T follicular helper cell (primary cell): ENCODE data around the gene ANKRD27.
"Not testable (repeated sequence)": the region's sequence is repeated elsewhere in the genome, so short reads cannot be mapped to it uniquely, and the experiment has no call there.

ENCODE experiments used
- DNase-seq: peaks from one replicate; pipeline ENCODE4 v3.0.0-alpha.2; 2020; ENCODE audit warnings: low read depth

The ANKRD27 gene

DNA sequence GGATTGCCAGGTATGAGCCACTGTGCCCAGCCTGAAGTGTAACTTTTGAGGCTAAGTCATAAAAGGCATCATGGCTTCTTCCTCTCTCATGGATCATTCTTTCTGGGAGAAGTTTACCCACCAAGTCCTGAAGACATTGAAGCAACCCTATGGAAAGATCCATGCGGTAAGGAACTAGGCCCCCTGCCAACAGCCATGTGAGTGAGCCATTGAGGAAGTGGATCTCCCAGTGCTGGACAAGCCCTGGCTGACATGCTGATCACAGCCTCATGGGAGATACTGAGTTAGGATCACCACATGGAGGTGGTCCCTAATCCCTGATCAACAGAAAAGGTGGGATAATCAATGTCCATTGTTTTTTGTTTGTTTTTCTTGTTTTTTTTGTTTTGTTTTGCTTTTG, 13.3 kb upstream of the ANKRD27 start:
- no peak for DNase-seq

DNA sequence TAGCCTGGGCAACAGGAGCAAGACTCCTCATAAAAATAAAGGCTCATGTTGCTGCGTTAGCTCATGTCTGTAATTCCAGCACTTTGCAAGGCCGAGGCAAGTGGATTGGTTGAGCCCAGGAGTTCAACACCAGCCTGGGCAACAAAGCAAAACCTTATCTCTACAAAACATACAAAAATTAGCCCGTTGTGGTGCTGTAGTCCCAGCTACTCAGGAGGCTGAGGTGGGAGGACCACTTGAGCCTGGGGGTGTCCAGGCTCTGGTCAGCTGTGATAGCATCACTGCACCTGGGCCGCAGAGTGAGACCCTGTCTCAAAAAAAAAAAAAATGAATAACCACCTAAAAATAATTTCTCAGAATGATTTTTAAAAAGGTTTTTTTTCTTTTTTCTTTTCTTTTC, 12.7 kb upstream of the ANKRD27 start:
- DNase-seq = no peak

DNA sequence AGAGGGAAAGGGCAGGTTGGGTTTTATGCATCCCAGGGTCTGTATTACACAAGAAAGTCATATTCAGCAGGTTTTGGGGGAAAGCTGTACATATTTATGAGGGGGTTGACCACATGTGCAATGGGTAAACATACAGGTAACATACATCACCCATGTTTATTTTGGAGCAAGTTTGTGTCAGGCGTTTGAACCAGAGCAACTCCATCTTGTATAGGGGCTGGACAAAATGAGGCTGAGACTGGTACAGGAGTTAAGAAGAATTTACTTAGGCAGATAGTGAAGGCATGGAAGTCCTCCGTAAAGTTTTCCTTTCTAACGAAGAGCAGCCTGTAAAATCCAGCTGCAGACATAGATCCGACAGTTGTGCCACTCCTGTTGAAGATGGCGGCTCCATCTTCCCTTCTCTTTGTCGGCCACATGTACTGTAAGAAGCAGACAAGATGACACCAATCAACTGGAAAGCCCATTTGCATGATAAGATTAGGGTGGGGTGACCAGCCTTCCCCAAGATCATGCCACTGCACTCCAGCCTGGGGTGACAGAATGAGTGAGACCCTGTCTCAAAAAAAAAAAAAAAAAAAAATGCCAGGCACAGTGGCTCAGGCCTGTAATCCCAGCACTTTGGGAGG, 12.0 kb upstream of the ANKRD27 start:
- DNase-seq = no peak

DNA sequence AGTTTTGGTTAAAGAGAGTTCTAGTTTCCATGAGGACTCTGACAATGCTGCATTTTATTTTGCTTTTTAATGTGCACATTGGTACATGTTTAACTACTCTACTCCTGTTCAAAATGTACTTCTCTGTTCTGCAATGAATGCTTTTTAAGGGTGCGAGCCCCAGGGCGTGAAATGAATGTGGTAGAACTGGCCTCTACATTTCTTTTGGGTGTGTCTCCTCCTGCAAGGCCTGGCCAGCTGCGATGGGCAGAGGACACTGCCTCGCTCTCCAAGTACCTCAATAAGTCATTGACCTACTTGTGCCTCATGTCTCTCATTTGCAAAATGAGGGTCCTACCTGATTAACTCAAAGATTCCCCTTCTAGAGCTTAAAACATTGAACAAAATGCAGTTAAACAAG, 7.3 kb upstream of the ANKRD27 start:
- DNase-seq = no peak

DNA sequence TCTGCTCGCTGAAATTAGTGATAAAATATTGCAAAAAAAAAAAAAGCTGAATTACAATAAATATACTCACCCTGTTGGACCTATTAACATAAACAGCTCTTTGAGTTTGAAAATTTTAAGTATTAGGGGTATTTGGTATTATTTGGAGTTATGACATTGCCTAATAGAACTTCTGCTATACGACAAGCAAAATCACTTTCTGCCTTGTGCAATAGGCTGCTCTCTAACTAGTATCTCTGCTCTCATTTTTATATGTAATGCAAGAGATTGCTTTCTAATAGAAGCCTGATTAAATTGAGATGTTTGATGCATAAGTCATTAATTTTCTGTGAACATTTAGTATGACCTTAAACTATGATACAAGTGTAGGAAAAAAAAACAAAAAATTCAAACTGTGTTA, 6.0 kb upstream of the ANKRD27 start:
- DNase-seq = no peak

DNA sequence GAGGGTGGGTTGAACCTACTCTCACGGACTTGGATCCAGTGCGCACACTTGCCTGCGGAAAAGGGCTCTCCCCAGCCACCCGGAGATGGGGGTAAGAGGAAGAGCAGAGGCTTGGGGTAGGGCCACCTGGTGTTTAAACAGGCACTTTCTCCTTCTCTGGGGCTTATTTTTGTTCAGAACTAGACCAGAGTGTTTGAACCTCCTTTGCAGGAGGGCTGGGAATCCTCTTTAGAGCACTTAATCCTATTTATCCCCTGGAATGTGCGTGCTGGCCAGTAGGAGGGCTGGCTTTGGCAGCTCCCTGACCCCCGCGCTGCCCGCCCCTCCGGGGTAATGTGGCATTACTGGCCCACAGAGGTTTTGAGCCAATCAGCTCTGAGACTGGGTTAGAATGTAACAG, 2.7 kb upstream of the ANKRD27 start:
- DNase-seq = no peak

DNA sequence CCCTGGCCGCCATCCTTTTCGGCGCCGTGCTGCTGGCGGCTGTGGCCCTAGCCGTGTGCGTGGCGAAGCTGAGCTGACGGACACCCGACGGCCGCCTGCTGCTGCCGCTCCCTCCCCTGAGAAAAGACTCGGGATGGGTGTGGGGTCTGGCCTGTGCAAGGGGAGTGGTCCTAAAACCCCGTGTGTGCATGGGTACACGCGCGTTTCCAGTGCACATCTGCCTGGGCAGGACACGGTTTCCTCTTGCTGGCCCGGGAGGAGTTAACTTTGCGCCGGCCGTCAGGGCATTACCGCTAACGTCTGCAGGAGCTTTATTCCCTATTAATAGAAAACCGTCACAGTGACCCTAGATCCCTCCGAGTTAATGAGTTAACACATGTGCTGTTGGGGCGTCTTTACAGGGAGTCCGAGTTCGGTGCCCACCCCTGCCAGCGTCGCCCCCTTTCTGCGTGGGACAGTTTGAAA, 1.9 kb upstream of the ANKRD27 start:
- no peak for DNase-seq

DNA sequence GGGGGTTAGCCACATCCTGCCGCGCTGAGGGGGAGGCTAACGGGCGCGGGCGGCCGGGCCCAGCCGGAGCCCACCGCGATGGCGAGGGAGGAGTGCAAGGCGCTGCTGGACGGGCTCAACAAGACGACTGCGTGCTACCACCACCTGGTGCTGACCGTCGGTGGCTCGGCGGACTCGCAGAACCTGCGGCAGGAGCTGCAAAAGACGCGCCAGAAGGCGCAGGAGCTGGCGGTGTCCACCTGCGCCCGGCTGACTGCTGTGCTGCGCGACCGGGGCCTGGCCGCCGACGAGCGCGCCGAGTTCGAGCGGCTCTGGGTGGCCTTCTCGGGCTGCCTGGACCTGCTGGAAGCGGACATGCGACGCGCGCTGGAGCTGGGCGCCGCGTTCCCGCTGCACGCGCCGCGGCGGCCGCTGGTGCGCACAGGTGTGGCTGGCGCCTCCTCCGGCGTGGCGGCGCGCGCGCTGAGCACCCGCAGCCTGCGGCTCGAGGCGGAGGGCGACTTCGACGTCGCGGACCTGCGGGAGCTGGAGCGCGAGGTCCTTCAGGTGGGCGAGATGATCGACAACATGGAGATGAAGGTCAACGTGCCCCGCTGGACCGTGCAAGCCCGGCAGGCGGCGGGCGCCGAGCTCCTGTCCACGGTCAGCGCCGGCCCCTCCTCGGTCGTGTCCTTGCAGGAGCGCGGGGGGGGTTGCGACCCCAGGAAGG, 1.4 kb upstream of the ANKRD27 start:
- DNase-seq = no peak

DNA sequence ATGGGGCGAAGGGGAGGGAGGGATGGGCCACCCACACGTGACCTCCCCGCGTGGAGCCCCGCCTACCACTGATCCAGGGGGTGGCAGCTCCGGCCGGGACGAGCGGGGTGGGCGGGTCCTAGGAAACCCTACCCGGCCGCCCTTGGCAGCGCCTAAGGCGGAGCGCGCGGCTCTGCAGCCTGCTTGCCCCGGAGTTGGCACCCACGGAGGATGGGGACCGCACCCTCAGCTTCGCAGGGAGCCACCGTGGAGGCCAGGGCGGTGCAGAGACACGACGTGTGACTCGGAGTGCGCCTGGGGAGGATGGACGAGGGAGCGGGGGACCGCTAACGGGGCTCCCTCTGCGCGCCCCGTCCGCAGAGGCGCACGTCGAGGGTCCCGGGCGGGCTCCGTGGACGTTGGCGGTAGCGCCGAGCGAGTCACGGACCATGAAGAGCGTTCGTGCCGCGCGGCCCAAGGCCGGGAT, 773 bp upstream of the ANKRD27 start, which contains the start of gene RGS9BP:
TSS of gene RGS9BP (plus strand) at position 129 of the 466 bp plus-strand sequence. CDS start 416 bp downstream, outside the sequence.
- peak; percentile 58 for DNase-seq

DNA sequence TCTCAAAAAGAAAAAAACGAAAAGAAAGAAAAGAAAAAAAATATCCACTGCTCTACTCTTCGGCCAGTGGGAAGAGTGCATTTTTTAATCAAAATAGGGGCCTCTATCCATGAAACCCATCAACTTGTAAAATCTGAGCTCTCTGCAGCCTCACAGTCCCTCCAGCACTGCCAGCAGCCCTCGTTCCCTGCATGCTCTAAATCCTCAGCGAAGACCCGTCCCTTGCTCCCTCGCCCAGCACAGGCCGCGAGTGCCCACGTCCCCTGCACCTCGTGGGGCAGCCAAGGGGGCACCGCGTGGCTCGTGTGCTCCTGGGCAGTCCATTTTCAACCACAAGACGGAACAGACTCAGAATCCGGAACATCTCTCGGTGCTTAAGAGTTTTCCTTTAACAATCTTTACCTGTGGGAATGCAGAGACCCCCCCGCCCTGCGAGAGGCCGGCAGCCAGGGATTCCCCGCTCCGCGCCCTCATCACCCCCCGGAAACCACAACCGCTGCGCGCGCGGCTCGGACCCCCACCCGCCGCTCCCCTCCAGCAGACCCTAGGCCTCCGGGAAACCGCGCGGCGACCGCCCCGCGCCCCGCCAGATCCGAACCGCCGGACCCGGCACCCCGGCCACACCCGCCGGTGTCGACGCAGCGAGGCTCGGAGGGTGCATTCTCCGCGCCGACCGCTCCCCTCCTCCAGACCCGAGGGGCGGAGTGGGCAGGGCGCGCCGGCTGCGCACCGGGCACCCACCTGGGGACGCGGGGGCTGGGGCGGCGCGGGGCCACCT, 638 bp downstream of the ANKRD27 start:
- no peak for DNase-seq

DNA sequence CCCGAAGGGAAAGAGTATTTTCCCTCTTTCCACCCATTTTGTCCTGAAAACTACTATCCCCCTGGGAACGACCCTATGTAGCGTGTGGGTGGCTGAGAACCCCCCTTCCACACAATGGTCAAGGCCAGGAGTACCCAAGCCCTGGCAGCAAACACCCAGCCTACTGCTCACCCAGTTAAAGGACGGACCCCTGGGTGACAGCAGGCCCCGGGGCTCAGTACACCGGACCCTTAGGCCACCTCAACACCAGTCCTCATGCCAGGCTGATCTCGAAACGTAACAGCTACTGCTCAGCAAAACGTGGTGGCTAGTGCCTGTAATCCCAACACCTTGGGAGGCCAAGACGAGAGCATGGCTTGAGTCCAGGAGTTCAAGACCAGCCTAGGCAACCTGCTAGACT, 1.4 kb downstream of the ANKRD27 start:
- no peak for DNase-seq

DNA sequence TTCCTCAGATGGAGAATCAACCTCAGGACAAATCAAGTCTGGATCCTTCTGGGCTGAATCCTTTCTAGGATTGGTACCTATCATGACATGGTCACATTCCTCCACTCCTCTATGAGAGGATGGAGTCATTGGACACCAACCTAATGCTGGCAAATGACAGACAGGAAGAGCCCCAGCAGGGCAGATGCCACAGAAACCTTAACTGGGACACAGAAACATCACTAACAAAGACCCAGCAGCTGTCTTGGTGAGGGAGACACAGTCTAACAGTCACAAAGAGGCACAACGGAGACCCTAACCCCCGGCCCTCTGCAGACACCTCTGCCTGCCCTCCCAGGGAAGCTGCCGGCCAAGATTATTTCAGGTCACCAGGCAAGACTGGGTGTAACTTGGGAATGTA, 2.1 kb downstream of the ANKRD27 start:
- DNase-seq = no peak

DNA sequence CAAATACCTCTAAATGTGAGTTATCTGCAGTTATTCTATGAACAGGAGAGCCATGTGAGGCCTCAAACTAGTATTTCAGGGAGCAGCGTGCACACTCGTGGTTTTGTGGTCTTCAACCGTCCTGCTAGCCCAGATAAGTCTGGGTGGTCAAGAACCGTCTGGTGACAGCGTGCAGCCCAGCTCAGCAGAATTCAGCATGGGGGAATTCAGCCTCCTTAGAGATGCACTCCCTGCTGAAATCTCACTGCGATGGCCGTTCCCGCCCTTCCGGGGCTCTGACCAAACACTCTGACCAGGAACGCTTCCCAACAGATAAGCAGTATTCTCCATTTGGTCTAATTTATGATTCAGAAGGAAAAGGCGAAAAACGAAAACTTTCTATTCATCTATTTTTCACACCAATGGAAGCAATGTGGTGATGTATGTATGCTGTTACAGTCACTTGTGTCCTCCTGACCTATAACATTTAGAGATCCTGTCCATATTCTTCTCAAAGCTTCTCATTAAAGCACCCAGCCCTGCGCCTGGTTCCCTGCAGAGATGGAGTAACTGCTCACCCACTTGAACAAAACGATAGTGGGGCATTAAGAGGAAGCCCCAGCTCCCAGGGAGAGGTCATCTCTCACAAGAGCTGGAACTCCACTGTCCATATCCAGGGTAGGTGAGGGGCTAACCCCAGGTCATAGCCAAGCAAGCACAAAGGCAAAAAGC, 2.9 kb downstream of the ANKRD27 start:
- DNase-seq = no peak

DNA sequence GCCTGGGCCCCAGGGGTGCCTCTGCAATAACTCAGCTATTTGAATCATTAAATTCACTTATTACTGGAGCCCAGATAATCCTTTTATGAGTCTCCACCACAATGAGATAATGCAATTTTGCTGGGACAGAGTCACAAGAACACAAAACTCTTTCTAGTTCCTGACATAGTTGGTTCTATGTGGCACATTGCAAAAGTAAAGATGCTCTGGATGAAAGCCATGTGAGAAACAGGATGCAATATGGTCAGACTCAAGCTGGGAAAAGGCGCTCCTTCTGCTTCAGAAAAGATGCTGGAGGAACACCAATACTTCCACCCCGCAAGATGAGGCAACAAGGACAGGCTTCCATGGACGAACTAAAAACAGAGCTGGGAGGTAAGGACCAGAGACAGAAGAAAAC, 5.7 kb downstream of the ANKRD27 start:
- no peak for DNase-seq

DNA sequence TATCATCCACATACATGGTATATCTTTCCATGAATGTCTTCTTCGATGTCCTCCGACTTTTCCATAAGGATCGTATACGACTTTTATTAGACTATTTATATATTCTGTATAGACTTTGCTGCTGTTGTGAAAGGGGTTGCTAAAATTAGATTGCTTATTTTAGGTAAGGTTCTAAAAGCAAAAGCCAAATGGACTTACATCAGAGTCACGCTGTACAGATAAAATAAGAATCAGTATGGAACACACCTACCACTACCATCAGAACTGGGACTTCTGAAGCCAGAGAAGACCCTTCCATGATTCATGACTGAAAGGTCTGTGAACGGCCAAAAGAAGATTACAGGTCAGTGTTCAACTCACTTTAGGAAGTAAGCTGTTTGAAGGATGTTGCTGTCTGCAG, 8.9 kb downstream of the ANKRD27 start:
- no peak for DNase-seq

DNA sequence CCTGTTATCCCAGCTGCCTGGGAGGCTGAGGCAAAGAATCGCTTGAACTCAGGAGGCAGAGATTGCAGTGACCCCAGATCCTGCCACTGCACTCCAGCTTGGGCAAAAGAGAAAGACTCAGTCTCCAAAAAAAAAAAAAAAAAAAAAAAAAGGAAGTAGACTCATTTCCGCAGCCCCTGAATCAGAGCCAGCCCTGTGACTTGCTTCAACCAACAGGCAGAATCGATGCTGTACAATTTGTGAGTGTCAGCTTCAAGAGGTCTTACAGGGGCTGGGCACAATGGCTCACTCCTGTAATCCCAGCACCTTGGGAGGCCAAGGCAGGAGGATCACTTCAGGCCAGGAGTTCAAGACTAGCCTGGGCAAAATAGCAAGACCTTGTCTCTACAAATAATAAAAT, 12.8 kb downstream of the ANKRD27 start:
- no peak for DNase-seq

DNA sequence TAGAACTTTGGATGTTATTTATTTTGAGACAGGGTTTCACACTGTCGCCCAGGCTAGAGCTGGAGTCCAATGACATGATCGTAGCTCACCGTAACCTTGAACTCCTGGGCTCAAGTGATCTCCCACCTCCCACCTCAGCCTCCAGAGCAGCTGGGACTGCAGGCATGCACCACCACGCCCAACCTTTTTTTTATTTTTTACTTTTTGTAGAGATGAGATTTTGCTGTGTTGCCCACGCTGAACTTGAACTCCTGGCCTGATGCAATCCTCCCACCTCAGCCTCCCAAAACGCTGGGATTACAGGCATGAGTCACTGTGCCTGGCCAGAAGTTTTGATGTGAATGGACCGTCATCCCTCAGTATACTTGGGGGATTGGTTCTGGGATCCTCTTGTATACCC, 13.7 kb downstream of the ANKRD27 start:
- no peak for DNase-seq

DNA sequence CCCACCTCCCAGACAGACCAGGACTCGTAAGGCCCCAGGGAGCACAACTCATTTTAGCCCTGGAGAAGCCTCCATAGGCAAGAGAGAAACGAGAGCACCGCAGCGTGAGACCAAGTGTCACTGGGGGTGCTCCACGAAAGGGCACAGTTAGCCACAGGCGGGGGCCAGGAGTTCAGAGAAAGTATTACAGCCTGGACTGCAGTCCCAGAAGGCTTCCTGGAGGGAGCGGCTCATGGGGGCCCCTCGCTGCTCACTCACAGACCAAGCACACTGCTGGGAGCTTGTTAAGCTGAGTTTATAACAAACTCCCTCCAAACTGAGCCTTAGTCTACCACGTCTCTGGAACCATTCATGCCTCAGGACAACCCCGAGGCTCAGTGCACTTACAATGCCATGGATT, 16.5 kb downstream of the ANKRD27 start:
- DNase-seq = no peak

DNA sequence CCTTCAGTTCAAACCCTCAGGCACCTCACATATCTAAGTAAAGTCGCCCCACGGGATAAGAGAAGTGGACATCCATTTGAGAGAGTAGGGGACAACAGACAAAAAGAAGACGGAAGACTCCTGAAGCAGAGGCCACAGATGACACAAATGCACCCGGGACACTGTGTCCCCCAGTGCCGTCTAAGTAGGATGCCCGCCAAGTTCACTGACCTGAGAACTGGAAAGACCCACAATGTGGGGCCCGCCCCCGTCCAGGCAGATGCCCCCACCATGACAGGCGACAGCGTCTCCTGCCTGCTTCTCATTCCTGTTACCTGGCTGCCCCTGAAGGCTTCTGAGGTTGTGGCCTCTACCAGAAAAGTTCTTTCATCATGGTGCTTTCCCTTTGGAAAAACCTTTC, 16.9 kb downstream of the ANKRD27 start:
- DNase-seq = no peak

DNA sequence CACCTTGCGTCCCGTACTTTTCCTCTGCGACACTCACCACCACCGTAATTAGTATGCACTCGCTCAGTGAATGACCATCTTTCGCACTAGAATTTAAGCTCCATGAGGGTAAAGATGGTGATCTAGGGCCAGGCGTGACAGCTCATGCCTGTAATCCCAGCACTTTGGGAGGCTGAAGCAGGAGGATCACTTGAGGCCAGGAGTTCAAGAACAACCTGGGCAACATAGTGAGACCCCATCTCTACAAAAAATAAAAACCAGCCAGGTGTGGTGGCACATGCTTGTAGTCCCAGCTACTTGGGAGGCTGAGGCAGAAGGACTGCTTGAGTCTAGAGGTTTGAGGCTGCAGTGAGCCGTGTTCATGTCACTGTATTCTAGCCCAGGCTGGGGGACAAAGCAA, 18.6 kb downstream of the ANKRD27 start:
- not testable (repeated sequence) for DNase-seq

DNA sequence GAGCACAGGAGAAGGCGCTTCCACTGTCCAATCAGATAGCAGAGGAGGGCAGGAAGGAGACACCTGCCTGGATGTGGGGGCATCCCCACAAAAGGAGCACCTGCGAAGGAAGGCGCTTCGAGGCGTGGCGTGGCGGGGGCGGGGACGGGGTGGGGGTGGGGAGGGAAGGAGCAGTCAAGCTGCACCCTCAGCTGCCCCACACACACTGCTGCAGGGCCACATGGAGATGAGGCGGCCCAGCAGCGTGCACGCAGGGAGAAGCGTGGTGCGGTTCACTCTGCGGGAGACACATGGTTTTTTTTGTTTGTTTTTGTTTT, 21.4 kb downstream of the ANKRD27 start:
- no peak for DNase-seq

DNA sequence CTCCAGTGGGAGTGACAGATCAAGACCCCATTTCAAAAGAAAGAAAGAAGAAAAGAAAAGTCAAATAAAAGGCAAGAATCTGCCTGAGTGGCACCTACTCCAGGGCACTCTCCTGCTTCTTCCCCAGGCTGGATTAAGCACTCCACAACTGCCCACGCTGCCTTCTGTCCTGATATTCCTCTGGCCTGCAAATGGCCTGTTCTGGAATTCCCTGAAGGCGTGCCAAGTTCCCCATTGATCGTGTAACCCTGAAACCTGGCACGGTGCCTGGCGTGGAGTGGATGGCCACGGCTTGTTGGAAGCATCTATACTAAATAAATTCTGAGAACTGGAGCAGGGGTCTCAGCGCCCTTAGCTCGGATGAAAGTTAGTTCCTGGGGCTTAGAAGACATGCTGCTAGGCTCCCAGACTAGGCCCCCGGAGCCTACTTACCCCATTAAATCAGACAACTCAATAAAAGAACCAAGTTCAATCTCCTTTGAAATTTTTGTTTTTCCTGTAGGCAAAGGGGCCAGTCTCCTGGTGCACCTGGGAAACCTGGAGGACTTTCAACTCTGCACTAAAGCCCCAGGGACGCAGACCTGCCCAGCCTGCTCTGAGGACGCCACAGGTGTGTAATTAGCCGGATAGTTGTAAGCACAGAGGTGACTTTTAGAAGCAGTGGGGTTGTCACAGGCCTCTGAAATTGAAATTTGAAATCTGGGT, 21.9 kb downstream of the ANKRD27 start:
- no peak for DNase-seq
